GM12874 (cell line): ENCODE measurements around the gene EYS.

Source experiments
- CTCF ChIP-seq: IDR thresholded peaks from 2 replicates; pipeline ENCODE4 v1.5.1; 2011; ENCODE audit warnings: low read depth, mild to moderate bottlenecking, control low read depth, low read length, moderate library complexity; ENCODE audit not compliant: insufficient read depth

Gene EYS

GRCh38 chr6:63941747-63942470 lies 1765.1 kb downstream of the EYS start:
- TF ChIP-seq CTCF = no peak

GRCh38 chr6:63940056-63940455 lies 1767.0 kb downstream of the EYS start:
- no peak for TF ChIP-seq CTCF

GRCh38 chr6:63936399-63936798 lies 1770.6 kb downstream of the EYS start:
- TF ChIP-seq CTCF = no peak

GRCh38 chr6:63935732-63936131 lies 1771.3 kb downstream of the EYS start:
- no peak for TF ChIP-seq CTCF

GRCh38 chr6:63930848-63931247 lies 1776.2 kb downstream of the EYS start:
- no peak for TF ChIP-seq CTCF

GRCh38 chr6:63929111-63929510 lies 1777.9 kb downstream of the EYS start:
- TF ChIP-seq CTCF = no peak

- no peak for TF ChIP-seq CTCF
Measured at GRCh38 chr6:63928613-63929012, 1778.4 kb downstream of the EYS start.
